ENCODE measurements around the gene SYNDIG1. TPM values are rescaled to one million over a fixed set of nuclear protein-coding genes. Genes with fewer than 3 reads are reported as not detected.

The SYNDIG1 gene
- total RNA-seq, 2 experiments from 2014 or later = not detected

GRCh38 chr20:24676978-24677370, 207.5 kb downstream of the SYNDIG1 start:
- no peaks in the 10 kb centered on the region for H3K4me1 Mint-ChIP-seq (ENCODE audit: low read depth)
- CTCF ChIA-PET = no interaction called here
- H3K27ac Mint-ChIP-seq = no peak overlapping the region
- no peaks in the 10 kb centered on the region for H3K9me3 Mint-ChIP-seq
- intact Hi-C loops (cut with micrococcal nuclease) = no loop called here
- POLR2A ChIA-PET = no interaction called here
- no peak overlapping the region for H3K4me3 Mint-ChIP-seq
- no peak for DNase-seq
- H3K27me3 Mint-ChIP-seq = no peaks in the 10 kb centered on the region
- no peaks in the 10 kb centered on the region for H3K36me3 Mint-ChIP-seq

DNA sequence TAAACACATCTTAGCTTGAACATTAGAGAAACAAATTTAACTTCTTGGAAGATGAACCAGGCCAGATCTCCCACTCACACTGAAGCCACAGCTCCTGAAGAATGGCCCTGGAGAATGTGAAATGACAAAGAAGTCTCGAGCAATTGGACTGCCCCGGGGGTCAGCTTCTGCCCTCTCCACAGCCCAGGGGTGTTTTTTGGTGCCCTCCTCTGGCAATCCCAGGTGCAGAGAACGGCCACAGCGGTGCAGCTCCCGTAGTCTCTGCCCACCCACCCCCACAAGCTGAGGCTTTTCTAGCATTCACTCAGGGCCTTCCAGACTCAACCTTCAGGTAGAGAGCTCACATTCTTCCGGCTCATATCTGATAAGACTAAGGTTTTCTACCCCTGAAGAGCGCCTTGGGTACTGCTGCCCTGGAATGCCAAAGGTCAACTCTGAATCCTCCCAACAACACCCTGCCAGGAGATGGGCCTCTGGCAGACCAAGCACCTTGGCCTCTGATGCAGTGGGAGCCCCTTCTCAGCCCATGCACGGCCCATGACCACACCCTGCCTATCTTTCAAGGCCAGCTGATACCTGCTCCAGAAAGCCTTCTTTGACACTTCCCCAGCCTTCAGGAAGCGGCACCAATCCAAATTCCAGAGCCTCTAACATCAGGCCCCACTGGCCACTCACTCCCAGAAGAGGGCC, 208.3 kb downstream of the SYNDIG1 start:
- no peak overlapping the region for H3K27ac Mint-ChIP-seq
- H3K9me3 Mint-ChIP-seq = no peaks in the 10 kb centered on the region
- no peaks in the 10 kb centered on the region for H3K4me1 Mint-ChIP-seq (ENCODE audit: low read depth)
- ChIA-PET CTCF (no interaction called here), POLR2A (no interaction called here)
- intact Hi-C loops (cut with micrococcal nuclease) = no loop called here
- no peak overlapping the region for H3K4me3 Mint-ChIP-seq
- H3K36me3 Mint-ChIP-seq = no peaks in the 10 kb centered on the region
- no peak for DNase-seq
- H3K27me3 Mint-ChIP-seq = no peaks in the 10 kb centered on the region

DNA sequence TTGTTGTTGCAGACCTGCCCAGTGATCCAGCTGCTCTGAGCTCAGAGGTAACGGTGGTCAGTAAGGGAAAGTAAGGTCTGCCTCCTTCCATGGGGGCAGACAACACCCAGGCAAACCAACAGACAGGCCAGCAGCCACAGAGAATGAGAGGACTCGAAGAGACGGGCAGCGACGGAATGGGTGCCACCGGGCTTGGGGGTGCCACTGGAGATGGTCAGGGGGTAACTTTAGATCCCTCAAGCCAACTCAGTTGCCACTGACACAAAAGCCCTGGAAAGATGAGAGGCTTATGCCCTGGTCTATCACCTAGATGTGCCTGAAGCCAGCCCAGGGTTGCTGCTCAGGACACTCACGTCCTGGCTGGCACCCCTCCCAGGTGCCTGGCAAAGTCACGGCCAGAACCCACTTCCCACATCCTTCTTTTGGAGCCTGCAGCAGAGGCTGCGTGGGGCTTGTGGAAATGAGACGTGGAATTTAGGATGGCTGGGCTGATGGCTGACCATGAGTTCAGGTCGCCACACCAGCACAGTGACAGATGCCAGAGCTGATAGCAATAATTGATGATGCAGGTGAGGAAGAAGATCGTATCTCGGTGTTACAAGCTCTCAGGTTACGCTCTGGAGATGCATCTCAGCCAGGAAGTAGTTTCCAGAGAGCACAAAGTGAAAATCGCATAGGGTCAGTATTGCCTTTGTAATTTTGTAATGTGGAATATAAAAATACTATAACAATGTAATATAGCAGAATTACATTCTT, 209.1 kb downstream of the SYNDIG1 start:
- ChIA-PET POLR2A (no interaction called here), CTCF (no interaction called here)
- Mint-ChIP-seq H3K27ac (no peak overlapping the region), H3K27me3 (no peaks in the 10 kb centered on the region), H3K36me3 (no peaks in the 10 kb centered on the region), H3K9me3 (no peaks in the 10 kb centered on the region), H3K4me3 (no peak overlapping the region), H3K4me1 (ENCODE audit: low read depth) (no peaks in the 10 kb centered on the region)
- DNase-seq = no peak
- intact Hi-C loops (cut with micrococcal nuclease) = no loop called here

- Mint-ChIP-seq H3K4me3 (no peak overlapping the region), H3K36me3 (no peaks in the 10 kb centered on the region), H3K27me3 (no peaks in the 10 kb centered on the region), H3K27ac (no peak overlapping the region), H3K9me3 (no peaks in the 10 kb centered on the region), H3K4me1 (ENCODE audit: low read depth) (no peaks in the 10 kb centered on the region)
- DNase-seq = no peak
- ChIA-PET CTCF (no interaction called here), POLR2A (no interaction called here)
- intact Hi-C loops (cut with micrococcal nuclease) = no loop called here
Measured at GRCh38 chr20:24679448-24680047, 210.1 kb downstream of the SYNDIG1 start.

DNA sequence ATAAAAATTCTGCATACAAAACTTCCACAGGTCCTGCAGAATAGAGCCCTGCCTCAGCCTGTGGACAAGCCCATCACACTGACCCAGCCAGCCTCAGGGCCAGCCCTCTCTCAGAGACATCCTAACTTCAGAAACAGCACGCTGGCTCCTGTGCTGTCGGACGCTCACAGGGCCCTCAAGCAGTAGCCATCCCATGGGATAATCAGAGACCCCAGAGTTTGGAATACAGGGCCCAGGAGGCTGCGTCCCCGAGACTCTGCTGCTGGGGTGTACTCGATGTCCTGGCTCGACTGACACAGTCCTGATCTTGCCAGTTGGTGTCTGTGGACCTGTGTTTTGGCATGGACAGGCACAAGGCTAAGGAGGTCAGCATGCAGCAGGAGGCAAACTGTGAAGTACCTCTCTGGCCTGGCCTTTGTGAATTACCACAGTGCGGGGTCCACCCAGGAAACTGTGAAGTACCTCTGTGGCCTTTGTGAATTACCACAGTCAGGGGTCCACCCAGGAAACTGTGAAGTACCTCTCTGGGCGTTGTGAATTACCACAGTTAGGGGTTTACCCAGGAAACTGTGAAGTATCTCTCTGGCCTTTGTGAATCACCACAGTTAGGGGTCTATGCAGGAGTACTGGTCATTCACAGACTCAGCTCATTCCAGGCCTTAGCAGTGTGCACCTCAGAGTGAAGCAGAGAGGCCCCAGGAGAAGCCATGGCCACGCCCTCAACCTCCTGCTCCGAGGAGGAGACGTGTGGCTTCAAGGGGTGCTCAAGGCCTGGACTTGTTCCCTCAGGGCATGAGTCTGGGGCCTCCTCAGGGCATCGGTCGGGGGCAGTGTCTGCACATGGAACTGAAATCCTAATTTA, 212.4 kb downstream of the SYNDIG1 start:
- intact Hi-C loops (cut with micrococcal nuclease) = no loop called here
- no peaks in the 10 kb centered on the region for H3K27me3 Mint-ChIP-seq
- ChIA-PET POLR2A (no interaction called here), CTCF (no interaction called here)
- H3K4me3 Mint-ChIP-seq = no peak overlapping the region
- no peak for DNase-seq
- no peak overlapping the region for H3K27ac Mint-ChIP-seq
- H3K9me3 Mint-ChIP-seq = no peaks in the 10 kb centered on the region
- no peaks in the 10 kb centered on the region for H3K4me1 Mint-ChIP-seq (ENCODE audit: low read depth)
- H3K36me3 Mint-ChIP-seq = no peaks in the 10 kb centered on the region

DNA sequence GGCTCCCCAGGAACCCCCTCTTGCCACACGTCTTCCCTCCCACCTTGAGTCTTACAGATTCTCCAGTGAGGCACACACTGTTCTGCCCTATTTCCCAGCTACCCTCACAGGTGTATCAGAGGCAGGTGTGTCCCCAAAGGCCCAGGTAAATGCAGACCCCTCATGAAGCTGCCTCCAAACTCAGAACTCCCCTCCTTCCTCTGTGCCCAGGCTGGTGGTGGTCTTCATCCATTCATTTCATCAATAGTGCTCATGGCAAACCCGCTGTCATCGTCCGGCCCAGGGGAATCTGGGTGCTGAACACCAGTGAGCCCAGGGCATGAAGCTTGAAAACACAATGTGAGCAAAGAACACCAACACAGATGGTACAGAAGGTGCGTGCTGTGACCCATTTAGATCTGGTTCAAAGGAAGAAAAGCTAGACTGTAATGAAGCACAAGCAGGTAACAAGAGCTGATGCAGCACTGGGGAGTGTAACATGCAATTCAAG, 213.1 kb downstream of the SYNDIG1 start:
- H3K4me3 Mint-ChIP-seq = no peak overlapping the region
- H3K36me3 Mint-ChIP-seq = no peaks in the 10 kb centered on the region
- POLR2A ChIA-PET = no interaction called here
- H3K4me1 Mint-ChIP-seq (ENCODE audit: low read depth) = no peaks in the 10 kb centered on the region
- CTCF ChIA-PET = no interaction called here
- H3K27ac Mint-ChIP-seq = no peak overlapping the region
- intact Hi-C loops (cut with micrococcal nuclease) = no loop called here
- H3K9me3 Mint-ChIP-seq = peaks cover 1% of the 10 kb centered on the region
- no peaks in the 10 kb centered on the region for H3K27me3 Mint-ChIP-seq
- DNase-seq = no peak

- H3K9me3 Mint-ChIP-seq = peaks cover 4% of the 10 kb centered on the region
- CTCF ChIA-PET = no interaction called here
- POLR2A ChIA-PET = no interaction called here
- no peaks in the 10 kb centered on the region for H3K36me3 Mint-ChIP-seq
- H3K27ac Mint-ChIP-seq = no peak overlapping the region
- no peaks in the 10 kb centered on the region for H3K4me1 Mint-ChIP-seq (ENCODE audit: low read depth)
- intact Hi-C loops (cut with micrococcal nuclease) = no loop called here
- no peak for DNase-seq
- no peak overlapping the region for H3K4me3 Mint-ChIP-seq
- H3K27me3 Mint-ChIP-seq = no peaks in the 10 kb centered on the region
Measured at GRCh38 chr20:24683676-24684075, 214.2 kb downstream of the SYNDIG1 start.

GRCh38 chr20:24684421-24684871, 215.0 kb downstream of the SYNDIG1 start:
- no peaks in the 10 kb centered on the region for H3K36me3 Mint-ChIP-seq
- no peak for DNase-seq
- no peak overlapping the region for H3K27ac Mint-ChIP-seq
- no peak overlapping the region for H3K4me3 Mint-ChIP-seq
- no peaks in the 10 kb centered on the region for H3K4me1 Mint-ChIP-seq (ENCODE audit: low read depth)
- ChIA-PET CTCF (no interaction called here), POLR2A (no interaction called here)
- no peaks in the 10 kb centered on the region for H3K27me3 Mint-ChIP-seq
- peaks cover 4% of the 10 kb centered on the region for H3K9me3 Mint-ChIP-seq
- intact Hi-C loops (cut with micrococcal nuclease) = no loop called here

- DNase-seq = no peak
- POLR2A ChIA-PET = no interaction called here
- Mint-ChIP-seq H3K4me3 (no peak overlapping the region), H3K4me1 (ENCODE audit: low read depth) (no peaks in the 10 kb centered on the region), H3K27ac (no peak overlapping the region), H3K9me3 (peaks cover 4% of the 10 kb centered on the region), H3K36me3 (no peaks in the 10 kb centered on the region), H3K27me3 (no peaks in the 10 kb centered on the region)
- intact Hi-C loops (cut with micrococcal nuclease) = no loop called here
- CTCF ChIA-PET = no interaction called here
Measured at GRCh38 chr20:24684956-24685691, 215.7 kb downstream of the SYNDIG1 start.

- intact Hi-C loops (cut with micrococcal nuclease) = no loop called here
- no peak overlapping the region for H3K4me3 Mint-ChIP-seq
- ChIA-PET POLR2A (no interaction called here), CTCF (no interaction called here)
- no peak overlapping the region for H3K27ac Mint-ChIP-seq
- H3K4me1 Mint-ChIP-seq (ENCODE audit: low read depth) = no peaks in the 10 kb centered on the region
- peaks cover 4% of the 10 kb centered on the region for H3K9me3 Mint-ChIP-seq
- no peaks in the 10 kb centered on the region for H3K27me3 Mint-ChIP-seq
- no peaks in the 10 kb centered on the region for H3K36me3 Mint-ChIP-seq
- no peak for DNase-seq
Measured at GRCh38 chr20:24685736-24686135, 216.3 kb downstream of the SYNDIG1 start.

DNA sequence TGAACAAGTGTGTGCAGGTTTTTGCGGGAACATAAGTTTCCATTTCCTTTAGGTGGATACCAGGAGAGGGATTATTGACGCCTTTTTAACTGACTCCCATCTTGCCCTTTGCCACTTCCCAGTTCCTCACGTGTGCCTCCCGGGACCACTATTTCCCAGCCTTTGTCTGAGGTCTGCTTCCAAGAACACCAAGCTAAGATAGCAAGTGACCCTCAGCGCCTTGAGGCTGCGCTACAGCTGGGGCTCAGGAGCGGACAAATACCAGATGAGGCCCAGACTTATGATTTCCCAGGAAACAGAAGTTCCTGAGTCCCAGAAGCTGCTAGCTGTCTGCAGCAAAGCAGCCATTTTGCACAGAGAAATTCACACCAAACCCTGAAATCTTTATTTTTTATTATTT, 216.7 kb downstream of the SYNDIG1 start:
- intact Hi-C loops (cut with micrococcal nuclease) = no loop called here
- no peaks in the 10 kb centered on the region for H3K4me1 Mint-ChIP-seq (ENCODE audit: low read depth)
- POLR2A ChIA-PET = no interaction called here

GRCh38 chr20:24690408-24690807, 221.0 kb downstream of the SYNDIG1 start:
- peaks cover 5% of the 10 kb centered on the region for H3K27me3 Mint-ChIP-seq
- ChIA-PET POLR2A (no interaction called here), CTCF (no interaction called here)
- H3K9me3 Mint-ChIP-seq = peaks cover 4% of the 10 kb centered on the region
- H3K27ac Mint-ChIP-seq = no peak overlapping the region
- intact Hi-C loops (cut with micrococcal nuclease) = no loop called here
- no peak for DNase-seq
- H3K4me3 Mint-ChIP-seq = no peak overlapping the region
- no peaks in the 10 kb centered on the region for H3K36me3 Mint-ChIP-seq
- H3K4me1 Mint-ChIP-seq (ENCODE audit: low read depth) = no peaks in the 10 kb centered on the region

More for the DNA sequence above, 216.7 kb downstream of the SYNDIG1 start:
- no peak for DNase-seq
- CTCF ChIA-PET = no interaction called here
- Mint-ChIP-seq H3K36me3 (no peaks in the 10 kb centered on the region), H3K27me3 (no peaks in the 10 kb centered on the region), H3K27ac (no peak overlapping the region), H3K9me3 (peaks cover 4% of the 10 kb centered on the region), H3K4me3 (no peak overlapping the region)

All from activated CD4-positive, alpha-beta memory T cell treated with anti-CD3 and anti-CD28 coated beads for 36 hours (primary cell).